ENCODE results near the gene TNFAIP2.
"Not testable (repeated sequence)": the region's sequence is repeated elsewhere in the genome, so short reads cannot be mapped to it uniquely, and the experiment has no call there.

Gene TNFAIP2

GRCh38 chr14:103155010-103155409, 31.7 kb downstream of the TNFAIP2 start:
- no peaks in the 10 kb centered on the region for H3F3A ChIP-seq (ENCODE audit: insufficient read depth, low read length)
- no peaks in the 10 kb centered on the region for H3K36me3 ChIP-seq (ENCODE audit: insufficient read depth, low read length)
- no peak overlapping the region for H3K9ac ChIP-seq (ENCODE audit: low read length)
- no peak for TF ChIP-seq EZH2 (IDR thresholded peaks at IDR 0.05; ENCODE audit: borderline replicate concordance, low read length)
- TF ChIP-seq, protein P1, sequence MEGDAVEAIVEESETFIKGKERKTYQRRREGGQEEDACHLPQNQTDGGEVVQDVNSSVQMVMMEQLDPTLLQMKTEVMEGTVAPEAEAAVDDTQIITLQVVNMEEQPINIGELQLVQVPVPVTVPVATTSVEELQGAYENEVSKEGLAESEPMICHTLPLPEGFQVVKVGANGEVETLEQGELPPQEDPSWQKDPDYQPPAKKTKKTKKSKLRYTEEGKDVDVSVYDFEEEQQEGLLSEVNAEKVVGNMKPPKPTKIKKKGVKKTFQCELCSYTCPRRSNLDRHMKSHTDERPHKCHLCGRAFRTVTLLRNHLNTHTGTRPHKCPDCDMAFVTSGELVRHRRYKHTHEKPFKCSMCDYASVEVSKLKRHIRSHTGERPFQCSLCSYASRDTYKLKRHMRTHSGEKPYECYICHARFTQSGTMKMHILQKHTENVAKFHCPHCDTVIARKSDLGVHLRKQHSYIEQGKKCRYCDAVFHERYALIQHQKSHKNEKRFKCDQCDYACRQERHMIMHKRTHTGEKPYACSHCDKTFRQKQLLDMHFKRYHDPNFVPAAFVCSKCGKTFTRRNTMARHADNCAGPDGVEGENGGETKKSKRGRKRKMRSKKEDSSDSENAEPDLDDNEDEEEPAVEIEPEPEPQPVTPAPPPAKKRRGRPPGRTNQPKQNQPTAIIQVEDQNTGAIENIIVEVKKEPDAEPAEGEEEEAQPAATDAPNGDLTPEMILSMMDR (IDR thresholded peaks at IDR 0.05; ENCODE audit: low read length): no peak
- H3K4me2 ChIP-seq (ENCODE audit: low read length): no peak overlapping the region
- no peaks in the 10 kb centered on the region for H3K79me2 ChIP-seq (ENCODE audit: insufficient read depth, low read length)
- H3K4me1 ChIP-seq (ENCODE audit: insufficient read depth, low read length, severe bottlenecking): no peaks in the 10 kb centered on the region
- no peak overlapping the region for H3K4me3 ChIP-seq (ENCODE audit: low read depth, low read length, poor library complexity, severe bottlenecking)
- H4K20me1 ChIP-seq (ENCODE audit: insufficient read depth, low read length): no peaks in the 10 kb centered on the region
- H3K9me3 ChIP-seq (ENCODE audit: low read length): no peaks in the 10 kb centered on the region
- no peaks in the 10 kb centered on the region for H3K9me2 ChIP-seq (ENCODE audit: low read depth, low read length)
- no peak overlapping the region for H3K27ac ChIP-seq (ENCODE audit: low read depth, low read length, poor library complexity, severe bottlenecking)
- peaks cover 12% of the 10 kb centered on the region; the same call in 1 of the 2 replicates for H3K27me3 ChIP-seq (ENCODE audit: insufficient read depth, low read length)
- H2AFZ ChIP-seq (ENCODE audit: low read length): no peak overlapping the region

DNA sequence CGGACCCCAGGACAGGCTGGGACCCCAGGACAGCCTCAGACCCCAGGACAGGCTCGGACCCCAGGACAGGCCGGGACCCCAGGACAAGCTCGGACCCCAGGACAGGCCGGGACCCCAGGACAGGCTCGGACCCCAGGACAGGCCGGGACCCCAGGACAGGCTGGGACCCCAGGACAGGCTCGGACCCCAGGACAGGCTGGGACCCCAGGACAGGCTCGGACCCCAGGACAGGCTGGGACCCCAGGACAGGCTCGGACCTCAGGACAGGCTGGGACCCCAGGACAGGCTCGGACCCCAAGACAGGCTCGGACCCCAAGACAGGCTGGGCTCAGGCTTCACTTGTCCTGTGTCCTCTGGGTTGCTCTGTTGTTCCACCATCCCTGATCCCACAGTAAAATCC, 32.2 kb downstream of the TNFAIP2 start:
- not testable (repeated sequence) for H3K4me1 ChIP-seq (ENCODE audit: insufficient read depth, low read length, severe bottlenecking); H3K9me3 ChIP-seq (ENCODE audit: low read length); H3K9ac ChIP-seq (ENCODE audit: low read length); H2AFZ ChIP-seq (ENCODE audit: low read length); H4K20me1 ChIP-seq (ENCODE audit: insufficient read depth, low read length); H3K79me2 ChIP-seq (ENCODE audit: insufficient read depth, low read length); H3K4me2 ChIP-seq (ENCODE audit: low read length); H3K4me3 ChIP-seq (ENCODE audit: low read depth, low read length, poor library complexity, severe bottlenecking); H3K36me3 ChIP-seq (ENCODE audit: insufficient read depth, low read length); H3F3A ChIP-seq (ENCODE audit: insufficient read depth, low read length); H3K9me2 ChIP-seq (ENCODE audit: low read depth, low read length); H3K27ac ChIP-seq (ENCODE audit: low read depth, low read length, poor library complexity, severe bottlenecking)
- peaks cover 12% of the 10 kb centered on the region; the same call in 1 of the 2 replicates for H3K27me3 ChIP-seq (ENCODE audit: insufficient read depth, low read length)

- Histone ChIP-seq H4K20me1 (ENCODE audit: insufficient read depth, low read length) (no peaks in the 10 kb centered on the region), H3K36me3 (ENCODE audit: insufficient read depth, low read length) (no peaks in the 10 kb centered on the region), H2AFZ (ENCODE audit: low read length) (no peak overlapping the region)
These were observed 32.6 kb downstream of the TNFAIP2 start for GRCh38 chr14:103155826-103156394.

More at GRCh38 chr14:103155826-103156394, 32.6 kb downstream of the TNFAIP2 start:
- Histone ChIP-seq H3K4me2 (ENCODE audit: low read length) (no peak overlapping the region), H3K9me2 (ENCODE audit: low read depth, low read length) (no peaks in the 10 kb centered on the region), H3K4me3 (ENCODE audit: low read depth, low read length, poor library complexity, severe bottlenecking) (no peak overlapping the region), H3K9me3 (ENCODE audit: low read length) (no peaks in the 10 kb centered on the region), H3K27me3 (ENCODE audit: insufficient read depth, low read length) (peaks cover 12% of the 10 kb centered on the region; the same call in 1 of the 2 replicates), H3K4me1 (ENCODE audit: insufficient read depth, low read length, severe bottlenecking) (no peaks in the 10 kb centered on the region), H3K27ac (ENCODE audit: low read depth, low read length, poor library complexity, severe bottlenecking) (no peak overlapping the region), H3K9ac (ENCODE audit: low read length) (no peak overlapping the region), H3K79me2 (ENCODE audit: insufficient read depth, low read length) (no peaks in the 10 kb centered on the region), H3F3A (ENCODE audit: insufficient read depth, low read length) (no peaks in the 10 kb centered on the region)
- TF ChIP-seq, protein P1 (IDR thresholded peaks at IDR 0.05; ENCODE audit: low read length): no peak
- no peak for TF ChIP-seq EZH2 (IDR thresholded peaks at IDR 0.05; ENCODE audit: borderline replicate concordance, low read length)

All from OCI-LY1 (cell line).